ENCODE results near the gene CPT1B. TPM values are rescaled to one million over a fixed set of nuclear protein-coding genes. Genes with fewer than 3 reads are reported as not detected.
A peak's percentile ranks its signal among the peaks of the same experiment; 100 is the strongest.

CPT1B gene
- total RNA-seq, 5 donors from 2014 or later (not counting 1 experiment from before 2014, with no cell fraction given), result 61.9 to 113 (median 94.5) TPM

- ATAC-seq (replicated peaks in 1 of 4), result peak in 1 of 4 experiments; percentile 64
- H3K4me1 Mint-ChIP-seq, result peaks cover 5 to 12% (median 10%) of the 10 kb centered on the region in 3 donors
- 78% methylated on average over 6 of the region's 19 CpGs for WGBS (ENCODE audit: insufficient coverage)
- no peak overlapping the region for H3K4me3 Mint-ChIP-seq
- Histone ChIP-seq H3K27me3 (replicated peaks in 1 of 2; ENCODE audit: control insufficient read depth in 2 of 2, extremely low read depth in 1 of 2, insufficient read depth in 2 of 2, low read length in 1 of 2) (peaks cover 10 to 79% of the 10 kb centered on the region in 2 experiments), H3K27ac (ENCODE audit: low read length) (no peak overlapping the region), H3K36me3 (ENCODE audit: control insufficient read depth in 2 of 2, extremely low read depth in 1 of 2, insufficient read depth in 1 of 2, low read length in 1 of 2) (no peaks in the 10 kb centered on the region), H3K4me3 (ENCODE audit: control insufficient read depth in 1 of 2, extremely low read depth in 1 of 2, low read length in 1 of 2) (no peak overlapping the region), H3K4me1 (ENCODE audit: control insufficient read depth in 1 of 2, extremely low read depth in 1 of 2, insufficient read depth in 2 of 2, low read length in 2 of 2) (no peaks in the 10 kb centered on the region), H3K9me3 (no peaks in the 10 kb centered on the region)
- POLR2A ChIA-PET, result no interaction called here
- no peak overlapping the region for H3K27ac Mint-ChIP-seq
- peaks cover 35 to 62% of the 10 kb centered on the region in 2 donors for H3K27me3 Mint-ChIP-seq
- no peaks in the 10 kb centered on the region for H3K36me3 Mint-ChIP-seq
- CTCF ChIA-PET, result interaction anchor here in 1 of 2 donors (0.5 kb wide), 1 partner anchor 354 kb away, joined by 3 read pairs; no protein-coding TSS in a partner anchor
- DNase-seq, result no peak
- H3K9me3 Mint-ChIP-seq, result no peaks in the 10 kb centered on the region
These were observed 28.1 kb upstream of the CPT1B start for GRCh38 chr22:50606165-50606945.

DNA sequence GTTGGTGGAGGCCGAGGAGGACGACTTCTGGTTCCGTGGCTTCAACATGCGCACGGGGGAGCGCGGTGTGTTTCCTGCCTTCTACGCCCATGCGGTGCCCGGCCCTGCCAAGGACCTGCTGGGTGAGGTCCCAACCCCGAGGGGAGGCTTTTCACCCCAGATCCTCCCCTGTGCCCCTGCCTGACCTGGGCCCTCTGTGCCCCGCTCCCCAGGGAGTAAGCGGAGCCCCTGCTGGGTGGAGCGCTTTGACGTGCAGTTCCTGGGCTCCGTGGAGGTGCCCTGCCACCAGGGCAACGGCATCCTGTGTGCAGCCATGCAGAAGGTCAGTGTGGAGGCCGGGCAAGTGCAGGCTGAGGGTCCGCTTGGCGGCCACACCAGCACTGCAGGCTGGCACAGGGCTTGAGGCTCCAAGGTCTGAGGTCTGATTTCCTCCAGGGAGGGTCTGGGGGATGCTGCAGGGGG is 27.4 kb upstream of the CPT1B start:
- Mint-ChIP-seq H3K27me3 (peaks cover 35 to 62% of the 10 kb centered on the region in 2 donors), H3K36me3 (no peaks in the 10 kb centered on the region), H3K27ac (no peak overlapping the region), H3K4me3 (no peak overlapping the region), H3K4me1 (peaks cover 5 to 12% (median 10%) of the 10 kb centered on the region in 3 donors), H3K9me3 (no peaks in the 10 kb centered on the region)
- Histone ChIP-seq H3K4me1 (ENCODE audit: control insufficient read depth in 1 of 2, extremely low read depth in 1 of 2, insufficient read depth in 2 of 2, low read length in 2 of 2) (peaks cover 0 to 4% of the 10 kb centered on the region in 2 experiments), H3K36me3 (ENCODE audit: control insufficient read depth in 2 of 2, extremely low read depth in 1 of 2, insufficient read depth in 1 of 2, low read length in 1 of 2) (no peaks in the 10 kb centered on the region), H3K27me3 (replicated peaks in 1 of 2; ENCODE audit: control insufficient read depth in 2 of 2, extremely low read depth in 1 of 2, insufficient read depth in 2 of 2, low read length in 1 of 2) (peaks cover 10 to 78% of the 10 kb centered on the region in 2 experiments), H3K9me3 (no peaks in the 10 kb centered on the region), H3K4me3 (ENCODE audit: control insufficient read depth in 1 of 2, extremely low read depth in 1 of 2, low read length in 1 of 2) (no peak overlapping the region), H3K27ac (ENCODE audit: low read length) (no peak overlapping the region)
- no peak for ATAC-seq (replicated peaks in 1 of 4)
- CTCF ChIA-PET, result no interaction called here
- WGBS (ENCODE audit: insufficient coverage), result 78% methylated on average over 19 of the region's 20 CpGs
- no peak for DNase-seq
- POLR2A ChIA-PET, result no interaction called here

- H3K4me3 Mint-ChIP-seq, result no peak overlapping the region
- POLR2A ChIA-PET, result no interaction called here
- H3K9me3 ChIP-seq, result no peaks in the 10 kb centered on the region
- no peaks in the 10 kb centered on the region for H3K9me3 Mint-ChIP-seq
- no peak overlapping the region for H3K27ac Mint-ChIP-seq
- no peak overlapping the region for H3K27ac ChIP-seq (ENCODE audit: low read length)
- no peaks in the 10 kb centered on the region for H3K36me3 ChIP-seq (ENCODE audit: control insufficient read depth in 2 of 2, extremely low read depth in 1 of 2, insufficient read depth in 1 of 2, low read length in 1 of 2)
- ATAC-seq (replicated peaks in 1 of 4) (no peak), DNase-seq (no peak)
- H3K36me3 Mint-ChIP-seq, result no peaks in the 10 kb centered on the region
- H3K27me3 Mint-ChIP-seq, result peaks cover 31 to 57% of the 10 kb centered on the region in 2 donors
- H3K4me1 ChIP-seq (ENCODE audit: control insufficient read depth in 1 of 2, extremely low read depth in 1 of 2, insufficient read depth in 2 of 2, low read length in 2 of 2), result peaks cover 0 to 4% of the 10 kb centered on the region in 2 experiments
- 89% methylated on average over 12 of the region's 23 CpGs for WGBS (ENCODE audit: insufficient coverage)
- peaks cover 10 to 72% of the 10 kb centered on the region in 2 experiments for H3K27me3 ChIP-seq (replicated peaks in 1 of 2; ENCODE audit: control insufficient read depth in 2 of 2, extremely low read depth in 1 of 2, insufficient read depth in 2 of 2, low read length in 1 of 2)
- CTCF ChIA-PET, result no interaction called here
- peaks cover 5 to 12% (median 10%) of the 10 kb centered on the region in 3 donors for H3K4me1 Mint-ChIP-seq
- no peak overlapping the region for H3K4me3 ChIP-seq (ENCODE audit: control insufficient read depth in 1 of 2, extremely low read depth in 1 of 2, low read length in 1 of 2)
These were observed 26.9 kb upstream of the CPT1B start for GRCh38 chr22:50605002-50605612.

DNA sequence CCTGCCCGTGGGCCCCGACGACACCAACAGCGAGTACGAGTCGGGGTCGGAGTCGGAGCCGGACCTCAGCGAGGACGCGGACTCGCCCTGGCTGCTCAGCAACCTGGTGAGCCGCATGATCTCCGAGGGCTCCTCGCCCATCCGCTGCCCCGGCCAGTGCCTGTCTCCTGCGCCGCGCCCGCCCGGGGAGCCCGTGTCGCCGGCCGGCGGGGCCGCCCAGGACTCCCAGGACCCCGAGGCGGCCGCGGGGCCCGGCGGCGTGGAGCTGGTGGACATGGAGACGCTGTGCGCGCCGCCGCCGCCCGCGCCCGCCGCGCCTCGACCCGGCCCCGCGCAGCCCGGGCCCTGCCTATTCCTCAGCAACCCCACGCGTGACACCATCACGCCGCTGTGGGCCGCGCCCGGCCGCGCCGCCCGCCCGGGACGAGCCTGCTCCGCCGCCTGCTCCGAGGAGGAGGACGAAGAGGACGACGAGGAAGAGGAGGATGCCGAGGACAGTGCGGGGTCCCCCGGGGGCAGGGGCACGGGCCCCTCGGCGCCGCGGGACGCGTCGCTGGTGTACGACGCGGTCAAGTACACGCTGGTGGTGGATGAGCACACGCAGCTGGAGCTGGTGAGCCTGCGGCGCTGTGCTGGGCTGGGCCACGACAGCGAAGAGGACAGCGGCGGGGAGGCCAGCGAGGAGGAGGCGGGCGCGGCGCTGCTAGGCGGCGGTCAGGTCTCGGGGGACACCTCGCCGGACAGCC is 26.2 kb upstream of the CPT1B start:
- 42% methylated on average over 87 of the region's 103 CpGs for WGBS (ENCODE audit: insufficient coverage)
- Histone ChIP-seq H3K27me3 (replicated peaks in 1 of 2; ENCODE audit: control insufficient read depth in 2 of 2, extremely low read depth in 1 of 2, insufficient read depth in 2 of 2, low read length in 1 of 2) (peaks cover 10 to 74% of the 10 kb centered on the region in 2 experiments), H3K36me3 (ENCODE audit: control insufficient read depth in 2 of 2, extremely low read depth in 1 of 2, insufficient read depth in 1 of 2, low read length in 1 of 2) (no peaks in the 10 kb centered on the region), H3K4me3 (ENCODE audit: control insufficient read depth in 1 of 2, extremely low read depth in 1 of 2, low read length in 1 of 2) (no peak overlapping the region), H3K4me1 (ENCODE audit: control insufficient read depth in 1 of 2, extremely low read depth in 1 of 2, insufficient read depth in 2 of 2, low read length in 2 of 2) (peaks cover 0 to 8% of the 10 kb centered on the region in 2 experiments), H3K9me3 (no peaks in the 10 kb centered on the region), H3K27ac (ENCODE audit: low read length) (no peak overlapping the region)
- DNase-seq, result no peak
- ChIA-PET POLR2A (no interaction called here), CTCF (no interaction called here)
- Mint-ChIP-seq H3K4me1 (peaks cover 10 to 17% (median 10%) of the 10 kb centered on the region in 3 donors), H3K27ac (no peak overlapping the region), H3K36me3 (no peaks in the 10 kb centered on the region), H3K27me3 (peaks cover 32 to 60% of the 10 kb centered on the region in 2 donors), H3K4me3 (no peak overlapping the region), H3K9me3 (no peaks in the 10 kb centered on the region)
- no peak for ATAC-seq (replicated peaks in 1 of 4)

GRCh38 chr22:50603511-50604255 is 25.5 kb upstream of the CPT1B start:
- H3K4me1 ChIP-seq (ENCODE audit: control insufficient read depth in 1 of 2, extremely low read depth in 1 of 2, insufficient read depth in 2 of 2, low read length in 2 of 2), result peaks cover 0 to 8% of the 10 kb centered on the region in 2 experiments
- H3K27ac Mint-ChIP-seq, result no peak overlapping the region
- H3K9me3 ChIP-seq, result no peaks in the 10 kb centered on the region
- DNase-seq (no peak), ATAC-seq (replicated peaks in 1 of 4) (no peak)
- ChIA-PET POLR2A (no interaction called here), CTCF (no interaction called here)
- peaks cover 32 to 53% of the 10 kb centered on the region in 2 donors for H3K27me3 Mint-ChIP-seq
- no peaks in the 10 kb centered on the region for H3K9me3 Mint-ChIP-seq
- no peak overlapping the region for H3K4me3 Mint-ChIP-seq
- H3K4me3 ChIP-seq (ENCODE audit: control insufficient read depth in 1 of 2, extremely low read depth in 1 of 2, low read length in 1 of 2), result no peak overlapping the region
- H3K27ac ChIP-seq (ENCODE audit: low read length), result no peak overlapping the region
- 11% methylated on average over 56 of the region's 70 CpGs for WGBS (ENCODE audit: insufficient coverage)
- peaks cover 10 to 17% (median 10%) of the 10 kb centered on the region in 3 donors for H3K4me1 Mint-ChIP-seq
- peaks cover 10 to 79% of the 10 kb centered on the region in 2 experiments for H3K27me3 ChIP-seq (replicated peaks in 1 of 2; ENCODE audit: control insufficient read depth in 2 of 2, extremely low read depth in 1 of 2, insufficient read depth in 2 of 2, low read length in 1 of 2)
- no peaks in the 10 kb centered on the region for H3K36me3 ChIP-seq (ENCODE audit: control insufficient read depth in 2 of 2, extremely low read depth in 1 of 2, insufficient read depth in 1 of 2, low read length in 1 of 2)
- no peaks in the 10 kb centered on the region for H3K36me3 Mint-ChIP-seq

GRCh38 chr22:50602338-50602700 is 24.1 kb upstream of the CPT1B start:
- H3K9me3 ChIP-seq, result no peaks in the 10 kb centered on the region
- Mint-ChIP-seq H3K27me3 (peaks cover 25 to 54% of the 10 kb centered on the region in 2 donors), H3K36me3 (peaks cover 3% of the 10 kb centered on the region), H3K27ac (no peak overlapping the region), H3K4me1 (peaks cover 10 to 17% (median 10%) of the 10 kb centered on the region in 3 donors), H3K4me3 (peak overlapping the region; percentile 69 to 70 (median 69)), H3K9me3 (no peaks in the 10 kb centered on the region)
- ChIA-PET POLR2A (no interaction called here), CTCF (no interaction called here)
- no peak for ATAC-seq (replicated peaks in 1 of 4)
- 36% methylated on average over 2 of the region's 2 CpGs for WGBS (ENCODE audit: insufficient coverage)
- peaks cover 0 to 8% of the 10 kb centered on the region in 2 experiments for H3K4me1 ChIP-seq (ENCODE audit: control insufficient read depth in 1 of 2, extremely low read depth in 1 of 2, insufficient read depth in 2 of 2, low read length in 2 of 2)
- DNase-seq, result no peak
- H3K36me3 ChIP-seq (ENCODE audit: control insufficient read depth in 2 of 2, extremely low read depth in 1 of 2, insufficient read depth in 1 of 2, low read length in 1 of 2), result no peaks in the 10 kb centered on the region
- no peak overlapping the region for H3K4me3 ChIP-seq (ENCODE audit: control insufficient read depth in 1 of 2, extremely low read depth in 1 of 2, low read length in 1 of 2)
- no peak overlapping the region for H3K27ac ChIP-seq (ENCODE audit: low read length)
- H3K27me3 ChIP-seq (replicated peaks in 1 of 2; ENCODE audit: control insufficient read depth in 2 of 2, extremely low read depth in 1 of 2, insufficient read depth in 2 of 2, low read length in 1 of 2), result peaks cover 10 to 79% of the 10 kb centered on the region in 2 experiments

Measured in T-cell (primary cell).